HepG2 (cell line): ENCODE measurements around the gene NKIRAS1. TPM values are rescaled to one million over a fixed set of nuclear protein-coding genes. Genes with fewer than 3 reads are reported as not detected.

Experiments used
- BCLAF1 ChIP-seq: fragments of 450-650 bp; IDR thresholded peaks from 2 replicates; pipeline ENCODE4 v1.6.1; 2017; ENCODE audit warnings: mild to moderate bottlenecking
- GMEB1 ChIP-seq: sonication (generic); formaldehyde crosslinking; IDR thresholded peaks from 2 replicates; pipeline ENCODE4 v1.5.1; 2020; ENCODE audit warnings: missing genetic modification reagents, mild to moderate bottlenecking, borderline replicate concordance
- GTF3A ChIP-seq: sonication (generic); formaldehyde crosslinking; conservative IDR thresholded peaks from 2 replicates; pipeline ENCODE4 v1.4.0; 2020; ENCODE audit warnings: mild to moderate bottlenecking, missing genetic modification reagents
- NFIC ChIP-seq: IDR thresholded peaks from 2 replicates; pipeline ENCODE4 v1.6.1; 2012; ENCODE audit warnings: mild to moderate bottlenecking, low read length, inconsistent platforms
- POLR2G ChIP-seq: fragments of 200-400 bp; formaldehyde crosslinking; IDR thresholded peaks from 2 replicates; pipeline ENCODE4 v1.6.1; 2018; ENCODE audit warnings: mild to moderate bottlenecking, low read depth, low read length, moderate library complexity
- PRDM4 ChIP-seq: sonication (generic); formaldehyde crosslinking; IDR thresholded peaks from 2 replicates; pipeline ENCODE4 v1.9.0; 2021; ENCODE audit warnings: missing genetic modification reagents, borderline replicate concordance
- RARA ChIP-seq: IDR thresholded peaks from 2 replicates; pipeline ENCODE4 v1.6.1; 2016; ENCODE audit warnings: missing genetic modification reagents, missing compliant biosample characterization
- SMYD3 ChIP-seq: sonication (generic); formaldehyde crosslinking; IDR thresholded peaks from 2 replicates; pipeline ENCODE4 v1.8.1; 2023; ENCODE audit warnings: mild to moderate bottlenecking, missing genetic modification reagents
- TBL1XR1 ChIP-seq: fragments of 150-350 bp; IDR thresholded peaks from 2 replicates; pipeline ENCODE4 v1.6.1; 2014; ENCODE audit warnings: borderline replicate concordance, low read length; ENCODE audit not compliant: partially characterized antibody
- ZNF432 ChIP-seq: sonication (generic); formaldehyde crosslinking; IDR thresholded peaks from 2 replicates; pipeline ENCODE4 v1.5.0; 2020; ENCODE audit warnings: missing genetic modification reagents, mild to moderate bottlenecking, borderline replicate concordance
- ZNF879 ChIP-seq: sonication (generic); formaldehyde crosslinking; IDR thresholded peaks from 2 replicates; pipeline ENCODE4 v1.8.1; 2023; ENCODE audit warnings: missing genetic modification reagents
- polyA plus RNA-seq, 8 experiments: library from polyadenylated mRNA; depleted of rRNA in 3 of 8; stranded (reverse) in 7 of 8; unstranded in 1 of 8; fragments of >200 nt; fragmentation: Illumina TruSeq in 4 of 8; extraction: Trizol in 4 of 8; gene quantifications; 2 replicates each; pipeline versions ENCODE4 v1.2.1 to v1.2.3, GENCODE V29; 2011 to 2016; ENCODE audit warnings: low read depth in 4 of 8, missing spikeins in 1 of 8, mixed read lengths in 1 of 8; ENCODE audit not compliant: insufficient read depth in 1 of 8
- total RNA-seq, 5 experiments: library from RNA; depleted of rRNA; stranded (reverse); fragments of >200 nt; fragmentation: Illumina TruSeq; extraction: Trizol; gene quantifications; 2 replicates each; pipeline ENCODE4 v1.2.3, GENCODE V29; 2016; ENCODE audit warnings: low read depth in 1 of 5
- TF ChIP-seq, protein P1 (sequence below): sonication (generic); formaldehyde crosslinking; conservative IDR thresholded peaks from 2 replicates; pipeline ENCODE4 v1.8.1; 2023; ENCODE audit warnings: missing genetic modification reagents
- TF ChIP-seq, protein P2 (sequence below): IDR thresholded peaks from 2 replicates; pipeline ENCODE4 v1.6.1; 2016; ENCODE audit warnings: control low read depth

Gene NKIRAS1
- total and polyA plus RNA-seq, 2 of the 13 experiments (the other 11 are each of a cell fraction or from before 2014, with no cell fraction given), result 4.3 to 8.0 TPM

- no peak for TF ChIP-seq BCLAF1
- TF ChIP-seq, protein P1, sequence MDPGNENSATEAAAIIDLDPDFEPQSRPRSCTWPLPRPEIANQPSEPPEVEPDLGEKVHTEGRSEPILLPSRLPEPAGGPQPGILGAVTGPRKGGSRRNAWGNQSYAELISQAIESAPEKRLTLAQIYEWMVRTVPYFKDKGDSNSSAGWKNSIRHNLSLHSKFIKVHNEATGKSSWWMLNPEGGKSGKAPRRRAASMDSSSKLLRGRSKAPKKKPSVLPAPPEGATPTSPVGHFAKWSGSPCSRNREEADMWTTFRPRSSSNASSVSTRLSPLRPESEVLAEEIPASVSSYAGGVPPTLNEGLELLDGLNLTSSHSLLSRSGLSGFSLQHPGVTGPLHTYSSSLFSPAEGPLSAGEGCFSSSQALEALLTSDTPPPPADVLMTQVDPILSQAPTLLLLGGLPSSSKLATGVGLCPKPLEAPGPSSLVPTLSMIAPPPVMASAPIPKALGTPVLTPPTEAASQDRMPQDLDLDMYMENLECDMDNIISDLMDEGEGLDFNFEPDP (CRISPR knock-in tag), result peak; percentile 94; the same call in 1 of the 2 replicates
- no peak for TF ChIP-seq NFIC
- TF ChIP-seq RARA, result peak; percentile 39; the same call in 1 of the 2 replicates
- TF ChIP-seq ZNF879 (CRISPR knock-in tag), result peak; percentile 90
- TF ChIP-seq PRDM4, result 0 out of 2 replicates have a peak, but pooled peaks have one; percentile 85
- TF ChIP-seq POLR2G, result peak; percentile 100
- TF ChIP-seq GMEB1 (CRISPR knock-in tag), result peak; percentile 87
- TF ChIP-seq, protein P2, sequence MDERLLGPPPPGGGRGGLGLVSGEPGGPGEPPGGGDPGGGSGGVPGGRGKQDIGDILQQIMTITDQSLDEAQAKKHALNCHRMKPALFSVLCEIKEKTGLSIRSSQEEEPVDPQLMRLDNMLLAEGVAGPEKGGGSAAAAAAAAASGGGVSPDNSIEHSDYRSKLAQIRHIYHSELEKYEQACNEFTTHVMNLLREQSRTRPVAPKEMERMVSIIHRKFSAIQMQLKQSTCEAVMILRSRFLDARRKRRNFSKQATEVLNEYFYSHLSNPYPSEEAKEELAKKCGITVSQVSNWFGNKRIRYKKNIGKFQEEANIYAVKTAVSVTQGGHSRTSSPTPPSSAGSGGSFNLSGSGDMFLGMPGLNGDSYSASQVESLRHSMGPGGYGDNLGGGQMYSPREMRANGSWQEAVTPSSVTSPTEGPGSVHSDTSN (CRISPR knock-in tag), result no peak
- TF ChIP-seq ZNF432, result no peak
- no peak for TF ChIP-seq SMYD3 (CRISPR knock-in tag)
- TF ChIP-seq GTF3A (CRISPR knock-in tag), result no peak
- TF ChIP-seq TBL1XR1, result no peak
These were observed at the start of gene NKIRAS1, which contains the start of gene RPL15 (continued) for GRCh38 chr3:23916886-23917678.
